ENCODE data around the gene EGFLAM. TPM values are rescaled to one million over a fixed set of nuclear protein-coding genes. Genes with fewer than 3 reads are reported as not detected.

EGFLAM gene
- total RNA-seq, 5 donors from 2014 or later (not counting 1 experiment from before 2014, with no cell fraction given), result not detected

DNA sequence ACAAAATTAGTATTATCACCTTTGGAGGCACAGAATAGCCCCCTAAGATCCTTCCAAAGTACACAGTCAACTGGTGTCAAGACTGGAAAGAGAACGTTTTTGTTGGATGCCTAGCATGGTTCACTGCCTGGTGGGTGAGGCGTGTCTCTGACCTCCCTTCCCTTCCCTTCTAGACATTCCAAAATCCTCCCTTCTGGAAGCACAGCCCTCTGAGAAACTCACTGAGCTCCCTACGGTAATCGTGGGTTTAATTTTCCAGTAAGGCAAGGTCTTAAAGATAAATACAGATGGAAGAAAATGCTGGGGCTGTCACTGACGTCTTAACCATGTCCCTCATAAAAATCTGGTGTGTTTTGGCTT lies 159.3 kb downstream of the EGFLAM start:
- no peaks in the 10 kb centered on the region for H3K9me3 Mint-ChIP-seq
- no peak overlapping the region for H3K27ac Mint-ChIP-seq
- Histone ChIP-seq H3K4me3 (ENCODE audit: control insufficient read depth in 1 of 2, extremely low read depth in 1 of 2, low read length in 1 of 2) (no peak overlapping the region), H3K9me3 (no peaks in the 10 kb centered on the region), H3K27me3 (replicated peaks in 1 of 2; ENCODE audit: control insufficient read depth in 2 of 2, extremely low read depth in 1 of 2, insufficient read depth in 2 of 2, low read length in 1 of 2) (peaks cover 0 to 13% of the 10 kb centered on the region in 2 experiments), H3K4me1 (ENCODE audit: control insufficient read depth in 1 of 2, extremely low read depth in 1 of 2, insufficient read depth in 2 of 2, low read length in 2 of 2) (no peaks in the 10 kb centered on the region), H3K36me3 (ENCODE audit: control insufficient read depth in 2 of 2, extremely low read depth in 1 of 2, insufficient read depth in 1 of 2, low read length in 1 of 2) (no peaks in the 10 kb centered on the region), H3K27ac (ENCODE audit: low read length) (no peak overlapping the region)
- ATAC-seq (replicated peaks in 1 of 4), result no peak
- ChIA-PET POLR2A (no interaction called here), CTCF (interaction anchor here in 1 of 2 donors (0.6 kb wide), 3 partner anchors 115 to 1695 kb away, joined by 4 to 9 read pairs (median 6); no protein-coding TSS in a partner anchor)
- no peak overlapping the region for H3K4me3 Mint-ChIP-seq
- WGBS (ENCODE audit: insufficient coverage), result 60% methylated on average over 1 of the region's 5 CpGs
- no peaks in the 10 kb centered on the region for H3K4me1 Mint-ChIP-seq
- no peak for DNase-seq
- H3K27me3 Mint-ChIP-seq, result peaks cover 46 to 61% of the 10 kb centered on the region in 2 donors
- no peaks in the 10 kb centered on the region for H3K36me3 Mint-ChIP-seq

DNA sequence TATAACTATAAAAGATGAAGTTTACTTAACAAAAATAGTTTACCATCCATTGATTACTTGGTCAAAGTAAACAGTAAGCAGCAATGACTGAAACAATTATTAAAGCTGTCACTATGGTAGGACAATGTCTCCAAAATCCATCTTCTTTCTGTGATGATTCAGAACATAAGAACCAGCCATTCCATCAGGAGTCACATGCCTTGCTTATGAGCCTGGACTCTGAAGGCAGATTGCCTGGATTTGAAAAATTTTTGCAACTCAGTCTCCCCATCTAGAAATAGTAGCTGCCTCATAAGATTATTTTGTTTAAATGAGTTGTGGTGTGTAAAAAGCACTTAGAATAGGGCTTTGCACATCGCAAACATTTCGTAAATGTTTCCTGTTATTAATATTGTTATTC lies 161.9 kb downstream of the EGFLAM start:
- no peak overlapping the region for H3K27ac ChIP-seq (ENCODE audit: low read length)
- no peaks in the 10 kb centered on the region for H3K36me3 Mint-ChIP-seq
- no peaks in the 10 kb centered on the region for H3K9me3 Mint-ChIP-seq
- no peak overlapping the region for H3K27ac Mint-ChIP-seq
- peaks cover 36 to 54% of the 10 kb centered on the region in 2 donors for H3K27me3 Mint-ChIP-seq
- POLR2A ChIA-PET, result no interaction called here
- no peak overlapping the region for H3K4me3 ChIP-seq (ENCODE audit: control insufficient read depth in 1 of 2, extremely low read depth in 1 of 2, low read length in 1 of 2)
- H3K36me3 ChIP-seq (ENCODE audit: control insufficient read depth in 2 of 2, extremely low read depth in 1 of 2, insufficient read depth in 1 of 2, low read length in 1 of 2), result no peaks in the 10 kb centered on the region
- DNase-seq (no peak), ATAC-seq (replicated peaks in 1 of 4) (no peak)
- no CpG with 5 or more reads among the region's 2 CpGs for WGBS (ENCODE audit: insufficient coverage)
- H3K9me3 ChIP-seq, result no peaks in the 10 kb centered on the region
- no peaks in the 10 kb centered on the region for H3K4me1 ChIP-seq (ENCODE audit: control insufficient read depth in 1 of 2, extremely low read depth in 1 of 2, insufficient read depth in 2 of 2, low read length in 2 of 2)
- peaks cover 0 to 11% of the 10 kb centered on the region in 2 experiments for H3K27me3 ChIP-seq (replicated peaks in 1 of 2; ENCODE audit: control insufficient read depth in 2 of 2, extremely low read depth in 1 of 2, insufficient read depth in 2 of 2, low read length in 1 of 2)
- no peaks in the 10 kb centered on the region for H3K4me1 Mint-ChIP-seq
- H3K4me3 Mint-ChIP-seq, result no peak overlapping the region
- CTCF ChIA-PET, result interaction anchor here (0.6 to 3.2 kb wide), 10 partner anchors 9 to 1392 kb away, joined by 3 to 29 read pairs (median 4); no protein-coding TSS in a partner anchor

DNA sequence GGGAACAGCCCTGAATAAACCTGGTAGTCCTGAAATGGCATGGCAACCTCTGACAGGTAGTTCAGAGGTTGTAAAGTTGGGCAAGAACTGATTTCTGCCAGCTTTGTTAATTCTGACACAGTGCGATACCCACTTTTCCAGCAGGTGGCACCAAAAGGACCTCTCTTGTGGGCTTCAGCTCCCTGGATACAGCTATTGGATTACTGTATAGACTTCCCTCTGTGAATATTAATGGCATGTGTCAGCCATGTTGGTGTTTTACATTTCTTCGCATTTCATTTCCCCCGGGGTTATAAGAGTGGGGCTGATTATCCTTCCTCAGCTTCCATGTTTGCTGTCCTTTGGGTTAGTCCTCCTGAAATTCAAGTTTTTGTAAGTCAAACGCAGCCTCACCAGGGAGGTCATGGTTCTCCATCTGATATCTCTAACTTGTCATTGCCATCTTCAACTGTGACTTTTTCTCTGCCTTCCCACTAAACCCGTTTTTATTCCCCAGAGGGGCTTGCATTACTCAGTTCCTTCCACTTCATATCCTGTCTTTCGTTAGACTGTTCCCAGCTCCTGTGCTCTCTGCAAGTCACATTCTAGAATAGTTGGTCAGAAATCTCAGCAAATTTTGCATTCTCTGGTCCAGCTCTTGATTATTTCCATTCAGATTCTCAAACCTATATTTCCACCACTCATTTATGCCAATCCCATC lies 162.5 kb downstream of the EGFLAM start:
- ATAC-seq (replicated peaks in 1 of 4), result no peak
- CTCF ChIA-PET, result interaction anchor here (0.6 to 3.2 kb wide), 11 partner anchors 10 to 1393 kb away, joined by 3 to 29 read pairs (median 4); no protein-coding TSS in a partner anchor

DNA sequence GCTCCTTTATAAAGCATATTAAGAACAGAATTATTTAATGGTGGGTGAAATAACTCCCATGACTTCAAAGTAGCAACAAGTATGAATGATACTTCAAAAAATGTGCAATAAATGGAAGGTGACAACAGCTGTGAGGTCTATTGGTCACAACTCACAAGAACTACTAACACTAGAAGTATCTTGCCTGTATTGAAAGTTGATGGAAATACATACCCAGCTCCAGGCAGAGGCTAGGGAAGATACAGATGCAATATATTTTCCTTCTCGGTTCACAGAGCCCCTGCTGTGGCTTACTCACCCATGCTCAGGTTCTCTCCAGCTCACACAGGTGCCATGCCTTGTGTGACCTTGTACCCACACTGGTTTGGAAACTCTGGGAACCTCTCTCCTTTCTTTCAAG lies 164.3 kb downstream of the EGFLAM start:
- H3K27me3 ChIP-seq (replicated peaks in 1 of 2; ENCODE audit: control insufficient read depth in 2 of 2, extremely low read depth in 1 of 2, insufficient read depth in 2 of 2, low read length in 1 of 2), result peaks cover 0 to 9% of the 10 kb centered on the region in 2 experiments
- CTCF ChIA-PET, result interaction anchor here (0.6 to 3.2 kb wide), 2 partner anchors 25 to 386 kb away, joined by 11 to 29 read pairs; no protein-coding TSS in a partner anchor
- Mint-ChIP-seq H3K4me3 (no peak overlapping the region), H3K27me3 (peaks cover 27 to 53% of the 10 kb centered on the region in 2 donors), H3K36me3 (no peaks in the 10 kb centered on the region), H3K9me3 (no peaks in the 10 kb centered on the region), H3K4me1 (peaks cover 0 to 4% (median 2%) of the 10 kb centered on the region in 3 donors), H3K27ac (no peak overlapping the region)
- H3K36me3 ChIP-seq (ENCODE audit: control insufficient read depth in 2 of 2, extremely low read depth in 1 of 2, insufficient read depth in 1 of 2, low read length in 1 of 2), result no peaks in the 10 kb centered on the region
- DNase-seq (no peak), ATAC-seq (replicated peaks in 1 of 4) (no peak)
- WGBS (ENCODE audit: insufficient coverage), result 50% methylated on average over 1 of the region's 1 CpG
- POLR2A ChIA-PET, result no interaction called here
- H3K9me3 ChIP-seq, result no peaks in the 10 kb centered on the region
- H3K4me1 ChIP-seq (ENCODE audit: control insufficient read depth in 1 of 2, extremely low read depth in 1 of 2, insufficient read depth in 2 of 2, low read length in 2 of 2), result no peaks in the 10 kb centered on the region
- no peak overlapping the region for H3K27ac ChIP-seq (ENCODE audit: low read length)
- no peak overlapping the region for H3K4me3 ChIP-seq (ENCODE audit: control insufficient read depth in 1 of 2, extremely low read depth in 1 of 2, low read length in 1 of 2)

More for the DNA sequence above, 162.5 kb downstream of the EGFLAM start:
- Mint-ChIP-seq H3K27me3 (peaks cover 36 to 51% of the 10 kb centered on the region in 2 donors), H3K9me3 (no peaks in the 10 kb centered on the region), H3K4me1 (no peaks in the 10 kb centered on the region), H3K27ac (no peak overlapping the region), H3K36me3 (no peaks in the 10 kb centered on the region), H3K4me3 (no peak overlapping the region)
- H3K27me3 ChIP-seq (replicated peaks in 1 of 2; ENCODE audit: control insufficient read depth in 2 of 2, extremely low read depth in 1 of 2, insufficient read depth in 2 of 2, low read length in 1 of 2), result peaks cover 0 to 9% of the 10 kb centered on the region in 2 experiments
- H3K4me1 ChIP-seq (ENCODE audit: control insufficient read depth in 1 of 2, extremely low read depth in 1 of 2, insufficient read depth in 2 of 2, low read length in 2 of 2), result no peaks in the 10 kb centered on the region
- peak in 10 of 35 experiments; percentile 1 to 38 (median 10) for DNase-seq
- POLR2A ChIA-PET, result no interaction called here
- 34% methylated on average over 4 of the region's 6 CpGs for WGBS (ENCODE audit: insufficient coverage)
- H3K36me3 ChIP-seq (ENCODE audit: control insufficient read depth in 2 of 2, extremely low read depth in 1 of 2, insufficient read depth in 1 of 2, low read length in 1 of 2), result no peaks in the 10 kb centered on the region
- no peak overlapping the region for H3K4me3 ChIP-seq (ENCODE audit: control insufficient read depth in 1 of 2, extremely low read depth in 1 of 2, low read length in 1 of 2)
- no peaks in the 10 kb centered on the region for H3K9me3 ChIP-seq
- H3K27ac ChIP-seq (ENCODE audit: low read length), result no peak overlapping the region

DNA sequence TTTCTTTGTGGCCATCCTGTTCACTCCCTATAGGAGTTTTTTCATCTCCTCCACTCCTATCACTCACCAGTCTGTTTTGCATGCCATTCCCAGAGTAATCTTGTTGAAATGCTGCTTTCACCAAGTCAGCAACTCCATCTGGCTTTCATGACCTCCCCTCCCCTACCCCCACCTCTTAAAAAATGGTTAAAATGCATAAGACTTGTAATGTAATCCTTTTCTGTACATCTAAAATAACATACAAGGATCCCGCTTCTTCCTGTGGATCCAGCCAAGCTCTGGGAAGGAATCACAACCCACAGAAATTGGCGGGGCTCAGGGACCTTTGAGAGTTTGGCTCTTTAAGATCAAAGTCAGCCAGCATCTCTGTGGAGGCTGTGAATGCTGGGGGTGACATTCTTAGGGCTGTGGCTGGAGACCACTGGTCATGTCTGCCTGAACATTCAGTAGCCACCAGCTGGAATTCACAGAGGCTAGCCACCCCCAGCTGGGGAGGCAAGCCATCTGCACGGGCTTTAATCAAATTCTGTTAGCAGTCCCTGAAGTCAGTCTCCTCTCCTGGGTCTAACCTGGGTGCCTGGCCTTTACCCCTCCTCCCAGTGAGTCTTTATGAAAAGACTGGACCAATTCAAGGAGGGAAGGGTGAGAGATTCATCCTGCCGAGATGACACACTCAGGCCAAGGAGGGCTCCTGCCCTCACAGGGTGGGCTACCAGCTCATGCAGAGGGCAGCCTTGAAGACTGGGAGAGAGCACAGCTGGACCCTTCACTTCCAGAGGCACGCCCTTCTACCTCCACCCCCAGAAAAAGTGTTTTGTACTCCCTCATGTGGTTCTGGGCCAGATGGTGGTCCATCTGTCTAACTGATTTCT lies 165.2 kb downstream of the EGFLAM start:
- Histone ChIP-seq H3K4me3 (ENCODE audit: control insufficient read depth in 1 of 2, extremely low read depth in 1 of 2, low read length in 1 of 2) (no peak overlapping the region), H3K9me3 (no peaks in the 10 kb centered on the region), H3K27ac (ENCODE audit: low read length) (no peak overlapping the region), H3K27me3 (replicated peaks in 1 of 2; ENCODE audit: control insufficient read depth in 2 of 2, extremely low read depth in 1 of 2, insufficient read depth in 2 of 2, low read length in 1 of 2) (peaks cover 0 to 3% of the 10 kb centered on the region in 2 experiments), H3K4me1 (ENCODE audit: control insufficient read depth in 1 of 2, extremely low read depth in 1 of 2, insufficient read depth in 2 of 2, low read length in 2 of 2) (no peaks in the 10 kb centered on the region), H3K36me3 (ENCODE audit: control insufficient read depth in 2 of 2, extremely low read depth in 1 of 2, insufficient read depth in 1 of 2, low read length in 1 of 2) (no peaks in the 10 kb centered on the region)
- H3K4me1 Mint-ChIP-seq, result peaks cover 0 to 4% (median 2%) of the 10 kb centered on the region in 3 donors
- CTCF ChIA-PET, result interaction anchor here in 1 of 2 donors (1.1 to 1.2 kb wide), 2 partner anchors 7 to 32 kb away, joined by 3 read pairs; no protein-coding TSS in a partner anchor
- no CpG with 5 or more reads among the region's 5 CpGs for WGBS (ENCODE audit: insufficient coverage)
- POLR2A ChIA-PET, result no interaction called here
- DNase-seq (no peak), ATAC-seq (replicated peaks in 1 of 4) (no peak)
- H3K27ac Mint-ChIP-seq, result no peak overlapping the region
- no peaks in the 10 kb centered on the region for H3K9me3 Mint-ChIP-seq
- H3K36me3 Mint-ChIP-seq, result no peaks in the 10 kb centered on the region
- no peak overlapping the region for H3K4me3 Mint-ChIP-seq
- H3K27me3 Mint-ChIP-seq, result peaks cover 20 to 53% of the 10 kb centered on the region in 2 donors
